ENCODE measurements around the gene DACT3. TPM values are rescaled to one million over a fixed set of nuclear protein-coding genes. Genes with fewer than 3 reads are reported as not detected.
A peak's percentile ranks its signal among the peaks of the same experiment; 100 is the strongest.

DACT3 gene
- polyA plus RNA-seq, 1 of the 3 experiments (the other 2 are of a cell fraction) = 9.5 TPM

- ChIA-PET CTCF (interaction anchor here (1.5 to 5.3 kb wide), 2 partner anchors 9 to 15 kb away, joined by 3 to 32 read pairs; no protein-coding TSS in a partner anchor), POLR2A (no interaction called here)
- H4K20me1 ChIP-seq (ENCODE audit: insufficient read depth) = 0 out of 2 replicates have a peak, but pooled peaks cover 4% of the 10 kb centered on the region
- no peaks in the 10 kb centered on the region for H3F3A ChIP-seq (replicated peaks; ENCODE audit: insufficient read depth)
- peaks cover 50 to 66% of the 10 kb centered on the region in 2 experiments for H3K36me3 ChIP-seq (replicated peaks in 1 of 2; ENCODE audit: control insufficient read depth in 1 of 2, insufficient read depth in 2 of 2, low read length in 1 of 2)
- TF ChIP-seq MXI1 (IDR thresholded peaks at IDR 0.05; ENCODE audit: low read depth, low read length) (no peak), PBX3 (IDR thresholded peaks at IDR 0.05) (no peak), SMC3 (IDR thresholded peaks at IDR 0.05; ENCODE audit: low read depth, low read length) (no peak), GABPA (IDR thresholded peaks at IDR 0.05; ENCODE audit: low read depth) (no peak), FOXM1 (IDR thresholded peaks at IDR 0.05; ENCODE audit: low read depth) (no peak), TCF12 (IDR thresholded peaks at IDR 0.05) (no peak), YY1 (IDR thresholded peaks at IDR 0.05; ENCODE audit: low read depth) (no peak), ZBTB33 (IDR thresholded peaks at IDR 0.05; ENCODE audit: borderline replicate concordance, low read depth) (no peak), JUND (IDR thresholded peaks at IDR 0.05) (no peak), IRF3 (IDR thresholded peaks at IDR 0.05; ENCODE audit: low read depth, low read length) (no peak), FOSL2 (IDR thresholded peaks at IDR 0.05; ENCODE audit: borderline replicate concordance, low read depth) (no peak), USF1 (IDR thresholded peaks at IDR 0.05; ENCODE audit: borderline replicate concordance, low read depth) (no peak), MAX (IDR thresholded peaks at IDR 0.05; ENCODE audit: low read depth) (no peak), RCOR1 (IDR thresholded peaks at IDR 0.05; ENCODE audit: low read length) (no peak), POLR2AphosphoS5 (IDR thresholded peaks at IDR 0.05; ENCODE audit: low read depth, low read length) (no peak), RFX5 (IDR thresholded peaks at IDR 0.05; ENCODE audit: low read length) (no peak)
- H2AFZ ChIP-seq (ENCODE audit: low read depth) = no peak overlapping the region
- H3K4me1 ChIP-seq (ENCODE audit: control insufficient read depth in 1 of 2, insufficient read depth in 2 of 2, low read depth in 1 of 2, low read length in 1 of 2) = no peaks in the 10 kb centered on the region
- 96% methylated on average over 10 of the region's 10 CpGs for WGBS (ENCODE audit: low lambda C conversion rate)
- no peak overlapping the region for H3K4me2 ChIP-seq
- no peak overlapping the region for H3K4me3 ChIP-seq (ENCODE audit: low read depth in 2 of 2, low read length in 1 of 2)
- DNase-seq = peak; percentile 18
- no peak overlapping the region for H3K9ac ChIP-seq
- no peak overlapping the region for H3K27ac ChIP-seq (ENCODE audit: low read depth in 2 of 2, low read length in 1 of 2)
- H3K9me3 ChIP-seq = no peaks in the 10 kb centered on the region
- H3K9me2 ChIP-seq = no peaks in the 10 kb centered on the region
- no peaks in the 10 kb centered on the region for H3K79me2 ChIP-seq (ENCODE audit: insufficient read depth)
- H3K27me3 ChIP-seq (ENCODE audit: insufficient read depth) = no peaks in the 10 kb centered on the region
Measured at GRCh38 chr19:46696052-46696451, 35.1 kb upstream of the DACT3 start.

All from SK-N-SH (cell line).